K562 (cell line): Measurements from ENCODE around the gene IFIT2. TPM values are rescaled to one million over a fixed set of nuclear protein-coding genes. Genes with fewer than 3 reads are reported as not detected.

Source experiments
- ATAC-seq: fragments of 200-7000 bp; cut with Tn5 transposase; 3 replicates; pipeline ENCODE4 v1.9.1; 2020; ENCODE audit warnings: moderate library complexity
- BruUV-seq: library from RNA; stranded (reverse); fragments of 400-500 nt; replicated peaks from 2 replicates; lab custom pipeline; 2021; lab: Mats Ljungman, UMichigan
- CTCF ChIA-PET: fragments of 300-600 bp; formaldehyde crosslinking; extraction: SDS; loops from one replicate; lab custom pipeline; 2021; ENCODE audit warnings: low intra/inter-chr PET ratio; lab: Yijun Ruan, JAX
- POLR2A ChIA-PET: fragments of 300-600, 350-650 bp; sonication (Branson Sonifier 250); formaldehyde crosslinking; extraction: SDS; loops from one replicate; lab custom pipeline; 2021; ENCODE audit warnings: antibody characterized with exemption, inconsistent platforms; lab: Yijun Ruan, JAX
- DNase-seq, 4 experiments: peaks; one replicate each; pipeline versions ENCODE4 v3.0.0 to v3.0.0-alpha.2; 2011 to 2018; ENCODE audit warnings: low spot score in 3 of 4, mixed read lengths in 3 of 4; ENCODE audit errors: extremely low read depth in 1 of 4
- FAIRE-seq: peaks from 2 replicates; lab custom pipeline; 2011; peaks lifted over from hg19 to GRCh38; lab: Jason Lieb, UNC
- H2AFZ ChIP-seq: 2 replicates; pipeline ENCODE4 v1.6.0; 2011; ENCODE audit warnings: low read depth, low read length, control low read depth, inconsistent platforms
- H3K27ac ChIP-seq: fragments of 200-600 bp; 3 replicates; pipeline ENCODE4 v1.8.0; 2011; ENCODE audit warnings: low read depth, mild to moderate bottlenecking, control low read depth, inconsistent platforms, low read length, moderate library complexity, mixed read lengths; ENCODE audit errors: extremely low read depth
- H3K27me3 ChIP-seq, 2 experiments: fragments of 300-600 bp in 1 of 2; 2 replicates in 1 of 2; 3 replicates in 1 of 2; pipeline versions ENCODE4 v1.6.0 to v1.8.0; 2011; ENCODE audit warnings: inconsistent platforms in 2 of 2, low read length in 2 of 2, mild to moderate bottlenecking in 1 of 2, mixed read lengths in 1 of 2, moderate library complexity in 1 of 2; ENCODE audit not compliant: control insufficient read depth in 2 of 2, insufficient read depth in 2 of 2
- H3K36me3 ChIP-seq: fragments of 300-600 bp; 3 replicates; pipeline ENCODE4 v1.8.0; 2011; ENCODE audit warnings: mild to moderate bottlenecking, low read length, inconsistent platforms; ENCODE audit not compliant: control insufficient read depth, insufficient read depth
- H3K4me1 ChIP-seq, 2 experiments: fragments of 200-600 bp in 1 of 2; replicated peaks in 1 of 2; 2 replicates in 1 of 2; 3 replicates in 1 of 2; pipeline versions ENCODE4 v1.5.1 to v1.8.0; 2011; ENCODE audit warnings: inconsistent platforms in 2 of 2, low read length in 2 of 2, mild to moderate bottlenecking in 1 of 2, mixed read lengths in 1 of 2, moderate library complexity in 1 of 2; ENCODE audit not compliant: control insufficient read depth in 2 of 2, insufficient read depth in 2 of 2
- H3K4me2 ChIP-seq: 2 replicates; pipeline ENCODE4 v1.6.1; 2011; ENCODE audit warnings: low read length, control low read depth, inconsistent platforms, mixed read lengths; ENCODE audit not compliant: insufficient read depth
- H3K4me3 ChIP-seq: fragments of 200-600 bp; sonication (generic), shearing (Covaris generic); 2 replicates; pipeline ENCODE4 v1.5.1; 2016; ENCODE audit warnings: control low read depth, inconsistent platforms
- H3K79me2 ChIP-seq: fragments of 200-600 bp; 3 replicates; pipeline ENCODE4 v1.8.0; 2011; ENCODE audit warnings: low read length, inconsistent platforms; ENCODE audit not compliant: control insufficient read depth, insufficient read depth
- H3K9ac ChIP-seq, 2 experiments: 2 replicates each; pipeline versions ENCODE4 v1.6.0 to v1.6.1; 2011; ENCODE audit warnings: low read depth in 2 of 2, low read length in 2 of 2, control low read depth in 1 of 2, inconsistent platforms in 1 of 2, mild to moderate bottlenecking in 1 of 2, mixed read lengths in 1 of 2; ENCODE audit not compliant: insufficient read depth in 1 of 2
- H3K9me1 ChIP-seq: one replicate; pipeline ENCODE4 v1.6.0; 2011; ENCODE audit warnings: inconsistent platforms, mild to moderate bottlenecking, low read length, moderate library complexity; ENCODE audit not compliant: control insufficient read depth, insufficient read depth
- H3K9me3 ChIP-seq: replicated peaks from 2 replicates; pipeline ENCODE4 v1.5.1; 2011; ENCODE audit warnings: low read depth, low read length, inconsistent platforms; ENCODE audit not compliant: control insufficient read depth, insufficient read depth
- H4K20me1 ChIP-seq: replicated peaks from 2 replicates; pipeline ENCODE4 v1.6.1; 2011; ENCODE audit warnings: low read length, inconsistent platforms, mixed read lengths; ENCODE audit not compliant: control insufficient read depth, insufficient read depth
- CEBPB ChIP-seq: fragments of 450-650 bp; IDR thresholded peaks from 2 replicates; pipeline ENCODE4 v1.6.1; 2016; ENCODE audit warnings: missing genetic modification characterization, missing compliant biosample characterization
- DNMT1 ChIP-seq: fragments of 450-650 bp; IDR thresholded peaks from 2 replicates; pipeline ENCODE4 v1.6.1; 2016; ENCODE audit warnings: antibody characterized with exemption, mild to moderate bottlenecking
- FOXJ2 ChIP-seq: fragments of 200-800 bp; sonication (Bioruptor generic); IDR thresholded peaks from 2 replicates; pipeline ENCODE4 v1.6.1; 2016; ENCODE audit warnings: missing genetic modification characterization, missing compliant biosample characterization
- GTF2F1 ChIP-seq: IDR thresholded peaks from 2 replicates; pipeline ENCODE4 v1.6.1; 2011; ENCODE audit warnings: low read depth, low read length, improper control_type of control experiment
- HIVEP1 ChIP-seq: fragments of 250-450 bp; sonication (Bioruptor Pico); IDR thresholded peaks from 2 replicates; pipeline ENCODE4 v1.4.0; 2020; ENCODE audit warnings: mild to moderate bottlenecking
- HNRNPLL ChIP-seq: fragments of 200-400 bp; formaldehyde crosslinking; IDR thresholded peaks from 2 replicates; pipeline ENCODE4 v1.6.1; 2017; ENCODE audit warnings: low read length, low read depth, mild to moderate bottlenecking; ENCODE audit not compliant: poor library complexity, severe bottlenecking
- NCOR1 ChIP-seq: fragments of 450-650 bp; IDR thresholded peaks from 2 replicates; pipeline ENCODE4 v1.6.1; 2016; ENCODE audit warnings: mild to moderate bottlenecking, moderate library complexity
- NR2F6 ChIP-seq: fragments of 450-650 bp; formaldehyde crosslinking; IDR thresholded peaks from 2 replicates; pipeline ENCODE4 v1.4.0; 2020; ENCODE audit warnings: mild to moderate bottlenecking
- SMARCB1 ChIP-seq: IDR thresholded peaks from 2 replicates; pipeline ENCODE4 v1.6.1; 2011; ENCODE audit warnings: improper control_type of control experiment, low read depth; ENCODE audit not compliant: insufficient read length
- TRIM28 ChIP-seq: fragments of 450-650 bp; IDR thresholded peaks from 2 replicates; pipeline ENCODE4 v1.6.1; 2017
- ZNF23 ChIP-seq: fragments of 250-450 bp; sonication (Bioruptor Pico); IDR thresholded peaks from 2 replicates; pipeline ENCODE4 v1.4.0; 2020; ENCODE audit warnings: mild to moderate bottlenecking
- ZNF583 ChIP-seq: fragments of 250-450 bp; sonication (Bioruptor Pico); IDR thresholded peaks from 2 replicates; pipeline ENCODE4 v1.4.0; 2020
- WGBS: fragments of 100-300 bp; shearing (Covaris generic); methylation state at CpG from one replicate; pipeline ENCODE4 v1.1.6; 2016; ENCODE audit warnings: low coverage, mixed read lengths; ENCODE audit not compliant: insufficient coverage; ENCODE audit errors: missing lambda C conversion rate; 5-methylcytosine and 5-hydroxymethylcytosine counted together
- in situ Hi-C: fragments of 300-500 bp; cut with MboI; formaldehyde crosslinking; loops from 4 replicates; pipeline ENCODE4 v1.15.0; 2018; ENCODE audit warnings: inconsistent platforms, mixed read lengths
- intact Hi-C: fragments of 100-400 bp; cut with micrococcal nuclease; formaldehyde crosslinking; loops from 2 replicates; pipeline ENCODE4 v1.14.2; 2022
- polyA plus RNA-seq, 8 experiments: library from polyadenylated mRNA; depleted of rRNA in 4 of 8; stranded (reverse) in 5 of 8; unstranded in 3 of 8; fragments of >200 nt; fragmentation: Nextera tagmentation in 2 of 8; fragmentation: Illumina TruSeq in 1 of 8; extraction: Ambion mirVana in 2 of 8; extraction: Trizol in 1 of 8; gene quantifications; 2 replicates each; pipeline versions ENCODE4 v1.2.1 to v1.2.3, GENCODE V29; 2011 to 2014; ENCODE audit warnings: inconsistent platforms in 1 of 8, missing spikeins in 1 of 8
- total RNA-seq, 7 experiments: library from RNA; depleted of rRNA in 6 of 7; stranded (reverse); fragments of >200 nt in 6 of 7; fragmentation: Illumina TruSeq in 2 of 7; extraction: Trizol in 2 of 7; gene quantifications; 2 replicates each; pipeline versions ENCODE4 v1.2.1 to v1.2.3, GENCODE V29; 2011 to 2021; ENCODE audit warnings: low replicate concordance in 1 of 7
- TF ChIP-seq, protein P1 (sequence below), 2 experiments: fragments of 450-650 bp in 1 of 2; sonication (generic) in 1 of 2; formaldehyde crosslinking in 1 of 2; IDR thresholded peaks in 1 of 2; conservative IDR thresholded peaks in 1 of 2; 2 replicates each; pipeline versions ENCODE4 v1.6.1 to v1.8.1; 2016 to 2023; ENCODE audit warnings: mild to moderate bottlenecking in 2 of 2, moderate library complexity in 2 of 2, inconsistent platforms in 1 of 2, missing genetic modification reagents in 1 of 2
- TF ChIP-seq, protein P2 (sequence below): fragments of 450-650 bp; IDR thresholded peaks from 2 replicates; pipeline ENCODE4 v1.7.1; 2018; ENCODE audit warnings: mild to moderate bottlenecking, low read depth; ENCODE audit not compliant: partially characterized antibody
- TF ChIP-seq, protein P3 (sequence below), 2 experiments: fragments of 150-350 bp in 1 of 2; IDR thresholded peaks; 2 replicates each; pipeline ENCODE4 v1.6.1; 2012 to 2016; ENCODE audit warnings: low read depth in 2 of 2, low read length in 2 of 2, mild to moderate bottlenecking in 1 of 2, moderate library complexity in 1 of 2

IFIT2 gene
- total and polyA plus RNA-seq, 9 of the 15 experiments (the other 6 are each of a cell fraction or from before 2014, with no cell fraction given), result 0.03 to 0.25 (median 0.10) TPM; not detected in 1

DNA sequence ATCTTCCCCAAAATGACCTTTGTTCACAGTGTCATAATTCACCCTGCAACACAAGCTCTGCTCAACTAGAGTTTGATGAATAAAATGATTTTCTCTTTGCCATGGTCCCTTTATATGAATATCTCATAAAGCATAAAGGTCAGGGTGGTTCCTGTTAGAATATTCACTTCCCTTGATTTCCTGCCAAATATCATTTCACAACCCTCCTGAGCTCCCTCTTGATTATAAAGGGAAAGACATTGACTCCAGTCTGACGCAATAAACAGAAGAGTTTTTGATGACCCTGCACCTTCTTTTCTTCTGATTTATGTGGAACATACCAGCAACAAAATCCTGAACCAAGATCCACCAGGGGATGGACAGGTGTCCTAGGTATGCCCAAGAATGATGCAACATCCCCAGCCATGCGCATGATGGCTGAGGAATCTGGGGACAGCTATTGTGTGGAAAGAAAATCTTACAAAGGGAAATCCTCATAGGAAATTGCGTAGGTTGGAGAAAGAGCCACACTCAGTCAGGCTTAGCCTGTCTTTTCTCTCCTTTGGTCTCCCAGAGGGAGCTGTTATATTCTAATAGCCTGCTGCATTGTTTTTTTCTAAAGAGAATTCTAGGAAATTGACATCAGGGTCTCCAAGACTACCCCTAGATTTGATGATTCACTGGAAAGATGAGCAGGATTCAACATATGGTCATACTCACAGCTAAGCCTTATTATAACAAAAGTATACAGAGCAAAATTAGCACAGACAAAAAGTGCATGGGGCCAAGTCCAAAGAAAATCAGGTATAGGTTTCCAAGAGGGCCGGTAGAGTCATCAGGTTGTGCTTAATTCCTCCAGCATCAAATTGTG lies 44.8 kb downstream of the IFIT2 start:
- Histone ChIP-seq H3K4me2 (no peak overlapping the region), H3K9me1 (no peaks in the 10 kb centered on the region), H3K4me1 (peaks cover 5 to 10% of the 10 kb centered on the region in 2 experiments; a peak in 4 of 5 replicates), H3K27ac (no peak overlapping the region), H4K20me1 (no peaks in the 10 kb centered on the region), H3K4me3 (no peak overlapping the region), H2AFZ (0 out of 2 replicates have a peak overlapping the region, but pooled peaks have one; percentile 23), H3K27me3 (no peaks in the 10 kb centered on the region), H3K9me3 (no peaks in the 10 kb centered on the region), H3K79me2 (no peaks in the 10 kb centered on the region), H3K36me3 (no peaks in the 10 kb centered on the region), H3K9ac (no peak overlapping the region)
- no peak for FAIRE-seq
- ChIA-PET POLR2A (no interaction called here), CTCF (no interaction called here)
- no TSS peak for BruUV-seq
- in situ Hi-C loops, result no loop called here
- intact Hi-C loops, result no loop called here
- 58% methylated on average over 3 of the region's 4 CpGs for WGBS
- no peak for DNase-seq
- ATAC-seq, result no peak
- no peak for TF ChIP-seq ZNF23 (CRISPR knock-in tag)
- no peak for TF ChIP-seq HNRNPLL
- no peak for TF ChIP-seq ZNF583
- no peak for TF ChIP-seq NCOR1
- no peak for TF ChIP-seq HIVEP1 (CRISPR knock-in tag)
- TF ChIP-seq, protein P1, sequence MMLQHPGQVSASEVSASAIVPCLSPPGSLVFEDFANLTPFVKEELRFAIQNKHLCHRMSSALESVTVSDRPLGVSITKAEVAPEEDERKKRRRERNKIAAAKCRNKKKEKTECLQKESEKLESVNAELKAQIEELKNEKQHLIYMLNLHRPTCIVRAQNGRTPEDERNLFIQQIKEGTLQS (IDR thresholded peaks at IDR 0.05), result peak; percentile 63; the same call in 1 of the 2 replicates
- TF ChIP-seq, protein P1 (CRISPR knock-in tag; conservative IDR thresholded peaks at IDR 0.05), result no peak
- no peak for TF ChIP-seq NR2F6 (CRISPR knock-in tag)
- TF ChIP-seq GTF2F1, result no peak
- TF ChIP-seq, protein P2, sequence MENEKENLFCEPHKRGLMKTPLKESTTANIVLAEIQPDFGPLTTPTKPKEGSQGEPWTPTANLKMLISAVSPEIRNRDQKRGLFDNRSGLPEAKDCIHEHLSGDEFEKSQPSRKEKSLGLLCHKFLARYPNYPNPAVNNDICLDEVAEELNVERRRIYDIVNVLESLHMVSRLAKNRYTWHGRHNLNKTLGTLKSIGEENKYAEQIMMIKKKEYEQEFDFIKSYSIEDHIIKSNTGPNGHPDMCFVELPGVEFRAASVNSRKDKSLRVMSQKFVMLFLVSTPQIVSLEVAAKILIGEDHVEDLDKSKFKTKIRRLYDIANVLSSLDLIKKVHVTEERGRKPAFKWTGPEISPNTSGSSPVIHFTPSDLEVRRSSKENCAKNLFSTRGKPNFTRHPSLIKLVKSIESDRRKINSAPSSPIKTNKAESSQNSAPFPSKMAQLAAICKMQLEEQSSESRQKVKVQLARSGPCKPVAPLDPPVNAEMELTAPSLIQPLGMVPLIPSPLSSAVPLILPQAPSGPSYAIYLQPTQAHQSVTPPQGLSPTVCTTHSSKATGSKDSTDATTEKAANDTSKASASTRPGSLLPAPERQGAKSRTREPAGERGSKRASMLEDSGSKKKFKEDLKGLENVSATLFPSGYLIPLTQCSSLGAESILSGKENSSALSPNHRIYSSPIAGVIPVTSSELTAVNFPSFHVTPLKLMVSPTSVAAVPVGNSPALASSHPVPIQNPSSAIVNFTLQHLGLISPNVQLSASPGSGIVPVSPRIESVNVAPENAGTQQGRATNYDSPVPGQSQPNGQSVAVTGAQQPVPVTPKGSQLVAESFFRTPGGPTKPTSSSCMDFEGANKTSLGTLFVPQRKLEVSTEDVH, result no peak
- no peak for TF ChIP-seq SMARCB1
- TF ChIP-seq DNMT1, result no peak
- TF ChIP-seq FOXJ2, result no peak
- no peak for TF ChIP-seq TRIM28
- TF ChIP-seq, protein P3, sequence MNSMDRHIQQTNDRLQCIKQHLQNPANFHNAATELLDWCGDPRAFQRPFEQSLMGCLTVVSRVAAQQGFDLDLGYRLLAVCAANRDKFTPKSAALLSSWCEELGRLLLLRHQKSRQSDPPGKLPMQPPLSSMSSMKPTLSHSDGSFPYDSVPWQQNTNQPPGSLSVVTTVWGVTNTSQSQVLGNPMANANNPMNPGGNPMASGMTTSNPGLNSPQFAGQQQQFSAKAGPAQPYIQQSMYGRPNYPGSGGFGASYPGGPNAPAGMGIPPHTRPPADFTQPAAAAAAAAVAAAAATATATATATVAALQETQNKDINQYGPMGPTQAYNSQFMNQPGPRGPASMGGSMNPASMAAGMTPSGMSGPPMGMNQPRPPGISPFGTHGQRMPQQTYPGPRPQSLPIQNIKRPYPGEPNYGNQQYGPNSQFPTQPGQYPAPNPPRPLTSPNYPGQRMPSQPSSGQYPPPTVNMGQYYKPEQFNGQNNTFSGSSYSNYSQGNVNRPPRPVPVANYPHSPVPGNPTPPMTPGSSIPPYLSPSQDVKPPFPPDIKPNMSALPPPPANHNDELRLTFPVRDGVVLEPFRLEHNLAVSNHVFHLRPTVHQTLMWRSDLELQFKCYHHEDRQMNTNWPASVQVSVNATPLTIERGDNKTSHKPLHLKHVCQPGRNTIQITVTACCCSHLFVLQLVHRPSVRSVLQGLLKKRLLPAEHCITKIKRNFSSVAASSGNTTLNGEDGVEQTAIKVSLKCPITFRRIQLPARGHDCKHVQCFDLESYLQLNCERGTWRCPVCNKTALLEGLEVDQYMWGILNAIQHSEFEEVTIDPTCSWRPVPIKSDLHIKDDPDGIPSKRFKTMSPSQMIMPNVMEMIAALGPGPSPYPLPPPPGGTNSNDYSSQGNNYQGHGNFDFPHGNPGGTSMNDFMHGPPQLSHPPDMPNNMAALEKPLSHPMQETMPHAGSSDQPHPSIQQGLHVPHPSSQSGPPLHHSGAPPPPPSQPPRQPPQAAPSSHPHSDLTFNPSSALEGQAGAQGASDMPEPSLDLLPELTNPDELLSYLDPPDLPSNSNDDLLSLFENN (IDR thresholded peaks at IDR 0.05; ENCODE audit: low read depth in 2 of 2, low read length in 2 of 2), result no peak
- TF ChIP-seq CEBPB, result peak; percentile 79
